ENCODE measurements around the gene GPAT3.
"Not testable (repeated sequence)": the region's sequence is repeated elsewhere in the genome, so short reads cannot be mapped to it uniquely, and the experiment has no call there.

Gene GPAT3

GRCh38 chr4:83603129-83603528 is 67.2 kb downstream of the GPAT3 start:
- DNase-seq (ENCODE audit: low read depth in 3 of 3): no peak

GRCh38 chr4:83604321-83604720 is 68.4 kb downstream of the GPAT3 start:
- DNase-seq (ENCODE audit: low read depth in 3 of 3): no peak

- no peak for DNase-seq (ENCODE audit: low read depth in 3 of 3)
Observed at GRCh38 chr4:83605210-83605609, 69.3 kb downstream of the GPAT3 start.

GRCh38 chr4:83605744-83606172 is 69.8 kb downstream of the GPAT3 start:
- no peak for DNase-seq (ENCODE audit: low read depth in 3 of 3)

GRCh38 chr4:83606460-83606859 is 70.6 kb downstream of the GPAT3 start:
- no peak for DNase-seq (ENCODE audit: low read depth in 3 of 3)

- DNase-seq (ENCODE audit: low read depth in 3 of 3): no peak
Observed at GRCh38 chr4:83606898-83607297, 71.0 kb downstream of the GPAT3 start.

GRCh38 chr4:83609365-83609764 is 73.5 kb downstream of the GPAT3 start:
- DNase-seq (ENCODE audit: low read depth in 3 of 3): no peak

GRCh38 chr4:83610729-83611128 is 74.8 kb downstream of the GPAT3 start:
- no peak for DNase-seq (ENCODE audit: low read depth in 3 of 3)

- DNase-seq (ENCODE audit: low read depth in 3 of 3): no peak
Observed at GRCh38 chr4:83613023-83613422, 77.1 kb downstream of the GPAT3 start.

GRCh38 chr4:83613994-83614393 is 78.1 kb downstream of the GPAT3 start:
- DNase-seq (ENCODE audit: low read depth in 3 of 3): no peak

- no peak for DNase-seq (ENCODE audit: low read depth in 3 of 3)
Observed at GRCh38 chr4:83616252-83616651, 80.3 kb downstream of the GPAT3 start.

GRCh38 chr4:83617371-83618035 is 81.6 kb downstream of the GPAT3 start:
- DNase-seq (ENCODE audit: low read depth in 3 of 3): no peak

GRCh38 chr4:83618431-83618830 is 82.5 kb downstream of the GPAT3 start:
- no peak for DNase-seq (ENCODE audit: low read depth in 3 of 3)

- DNase-seq (ENCODE audit: low read depth in 3 of 3): no peak
Observed at GRCh38 chr4:83618991-83619645, 83.2 kb downstream of the GPAT3 start.

GRCh38 chr4:83622127-83622526 is 86.2 kb downstream of the GPAT3 start:
- not testable (repeated sequence) for DNase-seq (ENCODE audit: low read depth in 3 of 3)

GRCh38 chr4:83625821-83626220 is 89.9 kb downstream of the GPAT3 start:
- no peak for DNase-seq (ENCODE audit: low read depth in 3 of 3)

- DNase-seq (ENCODE audit: low read depth in 3 of 3): no peak
Observed at GRCh38 chr4:83626245-83626836, 90.4 kb downstream of the GPAT3 start.

GRCh38 chr4:83629945-83630721 is 94.2 kb downstream of the GPAT3 start:
- DNase-seq (ENCODE audit: low read depth in 3 of 3): no peak

- DNase-seq (ENCODE audit: low read depth in 3 of 3): no peak
Observed at GRCh38 chr4:83631066-83631465, 95.2 kb downstream of the GPAT3 start.

GRCh38 chr4:83636930-83637329 is 101.0 kb downstream of the GPAT3 start:
- no peak for DNase-seq (ENCODE audit: low read depth in 3 of 3)

- peak in 2 of 3 donors; percentile 31 to 51 for DNase-seq (ENCODE audit: low read depth in 3 of 3)
Observed at GRCh38 chr4:83639849-83640493, 104.1 kb downstream of the GPAT3 start.

GRCh38 chr4:83643036-83643435 is 107.1 kb downstream of the GPAT3 start:
- DNase-seq (ENCODE audit: low read depth in 3 of 3): no peak

All from stimulated activated CD4-positive, alpha-beta T cell treated with anti-CD3 and anti-CD28 coated beads, TNF-alpha, amount 100 ng/mL, for 48 hours (primary cell).